Stimulated activated CD4-positive, alpha-beta T cell treated with anti-CD3 and anti-CD28 coated beads, Interleukin-1b, Interleukin-23, amount 100 ng/mL, for 48 hours (primary cell): Measurements from ENCODE around the gene GABRB3.

ENCODE experiments used
- DNase-seq: peaks from one replicate; pipeline ENCODE4 v3.0.0-alpha.2; 2020

The GABRB3 gene

DNA sequence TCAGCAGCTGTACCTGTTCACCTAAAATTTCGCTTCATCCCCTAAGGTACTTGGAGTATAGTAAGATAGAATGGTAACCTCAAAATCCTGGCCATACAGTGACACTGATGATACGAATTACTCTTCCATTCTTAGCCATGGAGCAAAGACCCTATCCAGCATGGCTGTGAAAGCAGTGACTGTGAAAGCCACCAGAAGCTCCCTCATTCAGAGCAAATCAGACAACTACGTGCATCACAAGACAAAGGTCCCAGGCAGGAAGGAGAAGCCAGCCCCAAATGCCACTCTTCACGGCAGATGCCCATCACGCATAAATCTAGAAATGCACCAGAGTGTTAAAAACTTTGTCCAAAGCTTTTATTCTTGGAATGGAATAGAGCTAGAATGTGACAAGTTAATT, 99.4 kb downstream of the GABRB3 start:
- DNase-seq, result no peak

DNA sequence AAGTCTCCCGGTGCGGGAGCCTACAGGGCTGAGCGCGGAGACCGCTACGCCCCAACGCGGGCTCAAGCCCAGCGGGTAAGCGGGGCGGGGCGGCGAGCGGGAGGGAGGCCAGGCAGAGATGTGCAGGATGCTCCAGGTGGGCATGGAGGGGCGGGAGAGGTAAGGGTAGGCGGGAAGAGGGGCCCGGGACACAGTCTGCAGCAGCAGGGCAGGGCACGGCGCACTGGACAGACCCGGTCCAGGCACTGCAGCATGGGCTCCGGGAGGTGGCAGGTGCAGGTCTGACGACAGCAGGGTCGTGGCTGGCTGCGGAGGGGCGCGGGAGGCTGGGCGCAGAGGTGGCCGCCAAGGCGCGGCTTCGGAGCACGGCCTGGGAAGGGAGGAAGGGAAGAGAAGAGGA, 102.8 kb downstream of the GABRB3 start:
- DNase-seq, result no peak

DNA sequence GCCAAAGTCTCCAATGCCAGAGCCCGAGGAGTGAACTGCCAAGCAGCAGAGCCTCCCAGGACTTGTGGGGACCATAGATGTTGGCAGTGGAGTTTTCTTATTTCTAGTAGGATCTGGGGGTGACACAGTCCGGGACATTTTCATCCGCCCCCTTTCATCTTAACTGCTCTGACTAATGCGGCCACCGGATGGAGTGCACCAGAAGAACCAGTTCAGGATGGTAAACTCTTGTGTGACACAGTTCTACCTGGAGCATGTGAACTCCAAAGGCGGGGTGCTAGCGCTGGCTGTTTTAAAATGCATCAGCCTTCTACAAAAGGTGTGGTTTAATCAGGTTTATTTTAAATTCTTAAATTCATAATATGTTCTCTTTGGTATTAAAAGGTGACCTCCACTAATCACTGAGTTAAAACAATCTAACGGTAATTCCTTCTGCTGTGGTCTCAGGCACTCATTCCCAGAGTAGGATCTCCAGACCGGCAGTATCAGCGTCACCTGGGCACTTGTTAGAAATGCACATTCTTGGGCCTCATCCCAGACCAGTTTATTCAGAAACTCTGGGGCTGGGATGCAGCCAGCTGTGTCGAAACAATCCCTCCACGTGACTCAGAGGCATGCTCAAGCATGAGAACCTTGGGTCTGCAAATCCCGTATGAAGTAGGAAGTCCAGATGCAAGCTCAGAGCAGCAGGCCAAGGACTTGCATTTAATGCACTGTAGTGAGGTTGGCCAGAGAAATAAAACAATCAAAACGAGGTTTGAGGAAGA, 105.5 kb downstream of the GABRB3 start:
- no peak for DNase-seq

DNA sequence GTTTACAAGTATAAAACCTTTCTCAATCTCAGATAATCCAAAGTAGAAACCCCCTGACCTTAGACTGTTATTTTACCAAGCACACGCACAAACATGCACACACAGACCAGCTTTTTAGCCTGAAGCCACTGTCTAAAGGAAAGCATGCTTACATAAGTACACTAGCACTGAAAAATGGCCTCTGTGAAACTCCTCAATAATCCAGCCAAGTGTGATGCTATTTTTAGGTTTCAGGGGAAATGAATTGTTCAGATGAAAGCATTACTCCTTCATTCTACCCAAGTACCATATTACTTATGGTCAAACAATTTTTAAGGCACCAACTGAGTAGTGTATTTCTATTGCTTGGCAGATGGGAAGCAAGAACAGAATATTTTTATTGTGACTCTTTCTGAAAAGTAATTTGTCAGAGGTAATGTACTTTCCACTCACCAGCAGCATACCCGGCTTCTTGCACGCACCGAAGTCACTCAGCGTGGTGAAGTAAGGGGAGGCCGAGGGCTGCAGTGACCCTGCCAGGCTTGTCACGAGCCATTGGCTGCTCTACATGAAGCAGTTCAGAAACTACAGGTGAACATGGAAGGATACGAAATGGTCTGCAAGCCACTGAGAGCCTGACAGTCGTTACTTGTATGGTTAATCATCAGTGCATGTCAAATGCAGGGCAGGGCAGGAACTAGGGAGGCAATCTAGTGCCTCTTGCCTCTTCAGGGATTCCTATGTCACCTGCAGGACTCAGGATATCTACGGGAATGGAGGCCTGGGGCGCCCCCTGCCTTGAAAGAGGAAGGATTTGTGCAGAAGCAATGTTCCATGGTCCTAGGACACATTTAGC, 106.7 kb downstream of the GABRB3 start:
- DNase-seq, result no peak

DNA sequence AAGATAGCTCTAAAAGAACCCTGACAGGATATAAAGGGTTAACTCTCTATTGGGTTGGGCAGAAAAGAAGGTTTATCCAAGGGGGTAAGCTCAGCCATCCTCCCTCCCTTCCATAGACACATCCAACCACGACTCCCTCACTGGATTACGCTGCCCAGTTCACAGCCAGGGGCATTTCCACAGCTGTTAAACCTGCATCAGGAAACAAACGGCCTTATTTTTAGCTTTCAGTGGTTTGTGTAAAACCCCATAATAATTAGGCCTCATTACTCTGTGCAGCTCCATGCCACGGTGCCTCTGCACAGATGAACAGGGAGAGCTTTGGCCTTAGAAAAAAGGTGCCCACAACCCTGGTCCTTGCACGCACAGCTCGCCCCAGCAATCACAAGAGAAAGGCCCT, 110.6 kb downstream of the GABRB3 start:
- no peak for DNase-seq

DNA sequence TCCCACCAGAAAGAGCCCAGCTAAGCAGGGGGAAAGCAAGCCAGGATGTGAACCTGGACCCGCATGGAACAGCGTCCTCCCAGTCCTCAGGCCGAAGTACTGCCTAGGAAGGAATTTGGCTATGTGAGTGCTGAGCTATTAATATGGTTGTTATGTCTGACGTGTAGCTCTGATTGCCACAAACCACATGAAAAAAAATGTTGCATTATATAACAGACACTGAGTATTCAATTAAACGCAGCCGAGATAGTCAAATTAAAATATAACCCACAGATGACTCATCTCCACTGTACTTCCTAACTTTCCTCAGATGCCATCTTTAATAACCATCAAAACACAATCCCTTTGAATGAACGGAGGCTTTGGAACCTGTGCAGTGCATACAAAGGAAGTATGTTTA, 111.1 kb downstream of the GABRB3 start:
- DNase-seq, result no peak

DNA sequence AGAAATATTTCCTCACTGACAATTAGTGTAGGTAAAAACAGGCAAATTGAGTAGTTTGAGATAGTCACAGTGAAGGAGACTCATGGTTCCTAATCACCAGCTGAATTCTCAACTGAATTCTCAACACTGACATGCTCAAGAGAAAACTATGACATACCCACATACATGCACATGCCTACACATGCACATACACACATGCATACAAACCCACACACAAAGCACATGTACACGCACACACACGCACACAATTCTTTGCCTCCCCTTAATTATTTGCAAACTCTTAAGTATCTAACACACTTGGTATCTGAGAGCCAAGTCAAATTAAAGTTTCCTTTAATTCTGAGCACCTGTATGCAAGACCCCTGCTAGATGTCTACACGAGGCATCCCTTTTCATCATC, 111.8 kb downstream of the GABRB3 start:
- no peak for DNase-seq

DNA sequence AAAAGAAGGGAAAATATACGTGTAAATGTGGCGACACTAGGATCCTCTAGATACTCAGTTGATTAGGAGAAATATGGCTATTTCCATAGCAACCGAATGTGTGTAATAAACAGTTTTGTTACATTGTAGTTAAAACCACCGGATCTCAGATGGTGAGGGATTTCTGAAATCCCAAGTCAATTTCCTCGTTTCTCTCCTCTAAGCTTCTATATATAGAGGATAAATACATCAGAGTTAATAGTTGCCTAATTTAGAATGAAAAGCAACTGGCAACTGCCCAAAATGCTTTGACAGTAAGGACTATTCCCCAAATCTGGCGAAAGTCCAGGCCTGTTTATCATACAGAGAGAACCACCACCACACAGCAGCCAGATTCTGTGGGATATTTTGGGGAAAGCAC, 112.6 kb downstream of the GABRB3 start:
- DNase-seq, result no peak

DNA sequence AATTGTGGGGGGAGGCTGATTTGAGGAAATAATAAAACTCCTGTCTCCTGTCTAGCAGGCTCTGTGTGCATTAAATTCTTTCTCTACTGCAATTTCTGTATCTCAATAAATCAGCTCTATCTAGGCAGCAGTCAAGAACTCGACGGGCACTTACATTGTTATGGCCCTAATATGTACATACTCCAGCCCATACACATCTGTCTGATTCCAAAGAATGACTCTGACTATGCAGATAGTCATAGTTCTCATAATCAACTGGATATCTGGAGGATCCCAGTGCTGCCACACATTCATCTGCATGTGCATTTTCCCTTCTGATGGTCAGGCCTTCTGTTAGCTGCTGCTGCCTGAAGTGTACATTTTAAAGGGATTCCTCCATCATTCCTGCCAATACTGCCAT, 114.6 kb downstream of the GABRB3 start:
- no peak for DNase-seq

DNA sequence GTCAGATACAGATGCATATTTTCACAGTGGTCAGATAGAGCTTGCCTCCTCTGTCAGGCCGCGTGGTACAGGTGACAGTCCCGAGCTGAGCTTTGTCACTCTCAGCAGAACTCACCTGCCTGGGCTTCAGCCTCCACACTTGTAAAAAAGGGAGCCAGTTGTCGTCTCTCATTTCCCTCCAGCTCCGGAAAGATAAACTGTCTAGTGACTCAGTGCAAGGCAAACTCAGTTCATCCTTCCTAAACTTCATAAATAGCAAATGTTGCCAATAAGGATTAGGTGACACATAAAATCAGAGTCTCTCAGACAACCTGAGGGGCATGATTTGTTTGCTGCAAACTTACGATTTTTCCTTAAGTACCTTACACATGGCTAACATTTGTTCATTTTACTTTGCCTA, 116.8 kb downstream of the GABRB3 start:
- no peak for DNase-seq

DNA sequence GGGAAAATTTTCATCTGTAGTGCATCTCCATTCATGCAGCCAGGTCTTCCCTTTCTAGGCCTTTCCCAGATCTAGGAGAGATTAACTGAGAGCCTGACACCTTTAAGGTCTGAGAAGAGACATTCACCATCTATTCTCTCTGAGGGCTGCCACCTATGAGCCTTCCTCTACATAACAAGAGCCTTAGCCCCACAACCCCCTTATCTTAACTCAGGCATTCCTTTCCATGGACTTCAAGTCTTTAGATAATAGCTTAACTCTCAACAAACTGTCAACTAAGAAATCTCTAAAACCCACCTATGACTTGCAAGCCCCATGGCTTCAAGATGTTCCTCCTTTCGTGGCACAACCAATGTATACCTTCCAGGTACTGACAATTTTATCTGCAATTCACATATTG, 121.0 kb downstream of the GABRB3 start:
- no peak for DNase-seq

DNA sequence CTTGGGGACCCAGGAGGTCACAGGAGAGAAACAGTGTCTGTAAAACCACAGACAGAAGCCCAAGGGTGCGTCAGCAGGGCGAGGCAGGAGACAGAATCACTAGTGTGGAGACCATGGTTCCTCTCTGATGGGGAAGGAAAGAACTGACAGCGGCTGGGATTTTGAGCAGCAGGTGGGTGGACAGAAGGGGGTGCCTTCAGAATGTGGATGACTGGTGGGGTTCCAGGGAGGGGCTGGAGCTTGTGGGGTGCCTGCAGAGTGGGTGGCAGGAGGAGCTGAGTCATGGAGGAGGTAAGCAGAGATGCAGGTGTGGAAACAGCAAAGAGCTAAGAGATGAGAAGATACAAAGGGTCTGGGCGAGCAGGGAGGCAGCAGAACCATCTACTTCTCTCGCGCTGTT, 124.2 kb downstream of the GABRB3 start:
- no peak for DNase-seq

DNA sequence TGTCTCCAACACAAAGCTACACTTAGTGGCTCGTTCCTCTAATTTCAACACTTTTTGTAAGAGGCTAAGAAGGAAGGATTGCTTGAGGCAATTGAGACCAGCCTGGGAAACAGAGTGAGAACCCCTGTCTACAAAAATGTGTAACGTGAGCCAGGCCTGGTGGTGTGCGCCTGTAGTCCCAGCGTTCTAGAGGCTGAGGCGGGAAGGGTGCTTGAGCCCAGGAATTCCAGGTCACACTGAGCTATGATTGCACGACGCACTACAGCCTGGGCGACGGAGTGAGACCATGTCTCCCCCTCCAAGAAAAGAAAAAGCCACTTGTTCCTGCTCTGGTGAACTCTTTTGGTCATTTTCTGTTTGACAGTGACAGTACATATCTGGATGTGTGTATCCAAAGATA, 127.9 kb downstream of the GABRB3 start:
- no peak for DNase-seq

DNA sequence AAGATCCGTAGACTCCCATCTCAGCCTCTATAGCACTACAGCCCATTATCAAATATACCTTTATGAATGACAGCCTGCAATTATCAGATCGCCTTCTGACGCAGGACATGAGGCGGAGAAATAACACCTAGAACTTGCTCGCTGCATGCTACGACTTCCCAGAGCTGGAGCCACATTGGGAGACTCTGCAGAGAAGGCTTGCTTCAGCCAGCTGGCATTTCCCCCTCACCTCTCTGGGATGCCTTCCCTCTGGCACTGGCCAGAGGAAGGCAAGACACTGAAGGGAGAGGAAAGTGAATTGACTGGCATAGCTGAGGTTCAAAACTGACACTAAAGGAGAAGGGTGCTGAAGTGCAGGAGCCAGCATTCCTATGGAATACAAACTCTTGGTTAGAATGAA, 131.7 kb downstream of the GABRB3 start:
- no peak for DNase-seq

DNA sequence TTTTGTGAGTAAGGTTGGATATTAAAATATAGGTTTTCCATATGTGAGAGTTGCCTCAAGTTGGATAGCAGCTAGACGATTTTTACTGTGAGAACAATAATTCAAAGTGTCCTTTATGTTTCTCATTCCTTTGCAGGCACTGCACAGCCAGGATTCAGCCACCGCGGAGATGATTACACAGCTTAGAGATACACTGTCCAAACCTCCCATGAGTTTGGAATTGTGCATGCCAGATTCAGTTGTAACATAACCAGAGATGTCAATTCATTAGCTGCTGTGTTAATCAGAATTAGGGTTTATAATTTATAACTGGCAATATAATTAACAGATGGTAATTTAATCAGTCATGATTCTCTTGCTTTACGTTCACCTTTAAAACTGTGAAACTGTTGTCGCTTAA, 132.3 kb downstream of the GABRB3 start:
- no peak for DNase-seq

DNA sequence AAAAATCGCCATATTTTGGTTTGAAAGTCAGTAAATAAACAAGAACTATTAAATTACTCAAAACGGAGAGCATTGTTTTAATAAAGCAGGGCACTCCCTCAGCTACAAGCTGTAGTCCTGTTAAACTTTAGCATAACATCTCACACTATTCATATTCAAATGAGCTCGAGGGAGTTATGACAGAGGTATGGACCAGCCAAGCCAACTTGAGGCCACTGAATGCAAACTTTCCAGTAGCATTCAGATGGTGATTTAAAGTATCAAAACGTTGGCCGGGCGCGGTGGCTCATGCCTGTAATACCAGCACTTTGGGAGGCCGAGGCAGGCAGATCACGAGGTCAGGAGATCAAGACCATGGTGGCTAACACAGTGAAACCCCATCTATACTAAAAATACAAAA, 132.9 kb downstream of the GABRB3 start:
- DNase-seq, result no peak

DNA sequence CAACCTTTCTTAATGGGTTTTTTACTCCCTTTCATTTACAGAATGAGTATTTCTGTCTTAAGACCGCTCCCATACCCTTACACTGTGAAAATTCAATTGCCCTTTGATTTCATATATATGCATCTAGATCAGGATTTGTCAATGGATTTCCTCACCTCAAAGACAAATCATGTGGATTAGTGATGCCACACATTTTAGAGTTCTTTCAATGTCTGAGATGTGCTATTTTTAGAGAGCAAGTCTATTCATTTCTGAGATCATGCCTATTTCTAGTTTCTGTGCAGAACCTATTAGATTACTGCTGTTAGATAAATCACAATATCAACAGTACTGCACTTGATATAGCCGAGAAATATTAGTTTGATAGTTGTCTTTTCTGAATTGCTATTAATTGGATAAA, 137.3 kb downstream of the GABRB3 start:
- no peak for DNase-seq

DNA sequence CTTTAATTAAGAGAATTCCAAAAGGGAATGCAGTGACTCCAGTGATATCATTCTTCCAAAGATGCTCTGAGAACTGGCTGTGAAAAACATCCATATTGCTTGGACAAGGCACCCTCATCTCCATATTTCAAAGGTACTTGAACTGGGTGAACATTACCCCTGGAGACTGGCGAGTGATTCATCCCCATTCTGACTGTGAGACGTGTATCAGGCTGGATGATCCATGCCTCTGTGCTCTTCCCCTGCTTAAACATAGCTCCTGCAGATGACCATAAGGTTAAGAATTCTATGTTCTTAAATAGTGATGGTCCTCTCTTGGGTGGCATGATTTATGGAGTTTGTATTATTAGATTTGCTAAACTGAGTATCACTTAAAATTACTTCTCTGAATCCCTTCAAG, 137.8 kb downstream of the GABRB3 start:
- no peak for DNase-seq

DNA sequence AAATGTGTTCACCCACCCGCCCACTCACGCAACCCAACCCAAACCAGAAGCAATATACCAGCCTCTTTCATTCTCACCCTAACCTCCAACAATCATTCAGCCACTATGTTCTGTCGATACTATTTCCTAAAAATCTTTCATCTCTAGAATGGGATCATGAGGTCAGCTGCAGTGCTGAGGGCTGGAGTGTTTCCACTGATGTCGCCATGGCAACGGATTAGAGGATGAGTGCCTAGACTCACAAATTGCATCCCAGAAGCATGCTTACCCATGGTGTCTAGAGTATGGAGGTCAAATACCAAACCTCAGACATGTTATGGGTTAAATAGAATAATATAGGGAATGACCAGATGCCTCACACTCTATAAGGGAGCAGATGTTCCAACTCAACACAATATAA, 138.5 kb downstream of the GABRB3 start:
- DNase-seq, result no peak

DNA sequence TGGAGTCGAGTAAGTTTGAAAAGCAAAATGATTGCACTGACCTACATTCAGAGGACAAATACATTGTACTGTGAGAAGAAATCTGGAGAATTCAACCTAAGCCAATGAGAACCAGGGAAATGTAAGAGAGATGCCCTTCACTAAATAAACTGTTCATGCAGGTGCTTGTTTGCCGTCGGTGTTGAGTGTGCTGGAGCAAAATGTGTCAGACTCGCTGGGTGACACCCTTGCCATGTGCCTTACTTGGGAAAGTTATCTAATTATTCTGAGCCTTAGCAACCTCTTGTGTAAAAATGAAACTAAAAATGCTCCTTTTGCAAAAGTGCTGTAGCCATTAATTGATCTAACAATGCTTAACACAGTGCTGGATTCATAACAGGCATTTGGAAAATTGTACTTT, 140.4 kb downstream of the GABRB3 start:
- no peak for DNase-seq

DNA sequence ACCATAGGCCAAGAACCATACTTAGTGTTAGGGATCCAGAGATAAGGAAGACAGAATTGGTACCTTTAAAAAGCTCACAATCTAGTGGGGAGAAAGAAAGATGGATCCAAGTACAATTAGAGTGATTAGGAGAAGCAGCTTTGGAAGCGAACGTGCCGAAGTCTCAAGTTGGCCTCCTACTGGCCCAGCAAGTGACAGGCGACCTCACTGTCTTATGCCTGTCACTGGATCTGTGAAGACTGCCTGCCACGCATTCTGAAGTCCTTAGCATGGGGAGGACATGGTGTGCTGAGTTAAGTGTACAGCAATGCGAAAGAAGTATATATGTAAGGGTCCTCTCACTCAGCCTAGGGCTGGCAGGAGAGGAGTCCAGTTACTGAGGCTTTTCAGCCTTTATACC, 141.0 kb downstream of the GABRB3 start:
- DNase-seq, result no peak

DNA sequence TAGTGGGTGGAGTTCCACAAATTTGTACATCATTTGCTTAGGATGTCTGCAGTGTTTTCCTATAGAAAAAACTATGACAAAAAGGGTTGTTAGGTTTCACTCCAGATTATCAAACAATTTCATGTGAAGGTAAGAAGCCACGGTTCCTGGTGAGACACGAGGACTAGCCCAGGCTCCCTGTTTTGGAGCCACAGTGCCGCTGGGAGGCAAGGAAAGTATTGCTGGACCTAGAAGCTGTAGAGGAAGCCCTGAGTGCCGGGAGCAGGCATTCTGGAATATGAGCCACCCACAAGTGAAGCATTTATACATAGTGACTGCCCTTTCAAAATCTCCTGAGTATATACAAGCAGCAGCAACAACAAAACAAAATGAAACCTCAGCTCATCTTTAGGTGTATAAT, 142.0 kb downstream of the GABRB3 start:
- no peak for DNase-seq

DNA sequence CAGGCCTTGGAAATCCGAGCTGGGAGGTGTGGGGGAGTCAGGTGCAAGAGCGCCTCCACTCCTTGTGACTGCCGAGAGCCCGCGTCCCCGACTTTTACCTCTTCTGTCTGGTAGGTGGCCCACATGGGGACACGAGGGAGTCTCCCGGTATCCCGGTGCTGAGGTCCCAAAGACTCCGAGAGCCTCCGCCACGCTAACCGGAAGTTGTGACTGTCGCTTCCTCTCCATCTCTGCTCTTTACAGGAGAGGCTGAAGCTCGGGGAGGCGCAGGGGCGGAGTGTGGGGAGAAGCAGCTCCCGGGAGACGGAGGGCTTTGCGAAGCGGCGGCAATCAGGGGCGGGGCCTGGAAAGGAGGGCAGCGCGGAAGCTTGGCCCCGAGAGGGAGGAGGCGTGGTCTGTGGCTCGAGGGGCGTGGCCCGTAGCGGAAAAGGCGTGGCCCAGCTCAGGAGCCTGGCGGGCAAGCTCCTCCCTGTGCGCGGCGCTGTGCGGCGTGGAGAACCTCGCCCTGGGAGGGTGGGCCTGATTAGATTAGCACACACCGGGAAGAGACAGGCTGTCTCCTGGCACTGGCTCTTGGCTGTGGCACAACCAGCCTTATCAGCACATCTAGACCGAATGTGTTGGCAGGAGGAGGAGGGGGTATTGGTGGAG, 143.9 kb downstream of the GABRB3 start:
- no peak for DNase-seq

DNA sequence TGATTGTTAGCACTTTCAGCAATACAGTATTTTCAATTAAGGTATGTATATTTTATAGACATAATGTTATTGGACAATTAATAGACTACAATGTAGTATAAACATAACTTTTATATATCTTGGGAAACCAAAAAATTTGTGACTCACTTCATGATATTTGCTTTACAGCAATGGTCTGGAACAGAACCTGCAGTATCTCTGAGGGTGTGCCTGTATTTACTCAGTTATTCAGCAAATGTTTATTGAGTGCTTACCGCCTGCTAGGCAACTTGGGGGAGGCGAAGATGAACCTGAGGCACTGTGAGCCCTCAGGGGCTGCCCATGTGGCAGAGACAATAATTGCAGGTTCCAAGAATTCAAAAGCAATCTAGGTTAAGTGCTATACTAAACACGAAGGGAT, 144.8 kb downstream of the GABRB3 start:
- DNase-seq, result no peak
